ENCODE results near the gene IQGAP1.
A peak's percentile ranks its signal among the peaks of the same experiment; 100 is the strongest.

The IQGAP1 gene

GRCh38 chr15:90354986-90355385, 33.1 kb upstream of the IQGAP1 start:
- ChIA-PET POLR2A (no interaction called here), CTCF (no interaction called here)
- DNase-seq = no peak

DNA sequence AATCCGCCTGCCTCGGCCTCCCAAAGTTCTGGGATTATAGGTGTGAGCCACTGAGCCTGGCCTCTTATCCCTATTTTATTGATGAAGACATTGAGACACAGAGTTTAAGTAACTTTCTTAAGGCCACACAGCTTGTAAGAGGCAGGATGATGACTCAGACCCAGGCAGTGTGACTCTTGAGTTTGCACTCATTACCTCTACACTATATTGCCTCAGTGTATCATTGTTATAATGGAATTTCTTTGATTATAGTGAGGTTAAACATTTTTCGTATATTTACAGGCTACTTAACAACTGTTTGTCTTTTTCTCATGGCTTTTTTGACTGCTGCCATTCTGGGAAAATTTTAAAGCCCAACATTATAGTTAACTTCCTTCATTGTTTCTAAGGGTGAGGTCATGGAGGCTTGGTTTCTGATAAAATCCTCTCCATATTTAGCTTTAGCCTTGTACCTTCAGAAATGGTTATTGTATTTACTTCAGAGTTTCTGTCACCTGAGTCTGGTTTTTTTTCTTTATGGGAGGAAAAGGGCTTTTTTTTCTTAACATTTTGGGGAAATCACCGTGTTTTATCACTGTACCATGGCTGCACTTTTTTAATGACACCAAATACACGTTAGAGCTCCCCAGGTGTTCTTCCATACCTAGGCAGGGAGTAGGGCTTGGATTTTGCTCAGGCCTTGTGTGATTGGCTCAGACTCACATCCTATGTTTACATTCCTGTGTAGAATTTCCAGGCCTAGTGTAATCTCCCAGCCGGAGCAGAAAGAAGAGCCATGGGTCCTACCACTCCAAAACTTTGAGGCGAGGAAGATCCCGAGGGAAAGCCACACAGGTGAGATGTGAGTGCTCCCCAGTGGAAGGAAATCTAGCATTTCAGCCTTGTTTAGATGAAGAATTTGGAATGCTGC, 29.7 kb upstream of the IQGAP1 start:
- H3K4me1 ChIP-seq (ENCODE audit: control extremely low read depth in 1 of 4, control insufficient read depth in 4 of 4, insufficient read depth in 4 of 4, low read length in 3 of 4) = peaks cover 0 to 14% (median 3%) of the 10 kb centered on the region in 4 experiments
- H3K27me3 ChIP-seq (replicated peaks in 2 of 5; ENCODE audit: control insufficient read depth in 4 of 5, insufficient read depth in 5 of 5, low read length in 4 of 5) = peaks cover 0 to 2% (median 0%) of the 10 kb centered on the region in 5 experiments
- ChIA-PET POLR2A (no interaction called here), CTCF (no interaction called here)
- no peak overlapping the region for H3K27ac ChIP-seq (ENCODE audit: insufficient read depth in 1 of 2, low read depth in 1 of 2, low read length in 2 of 2, poor library complexity in 1 of 2, severe bottlenecking in 2 of 2)
- DNase-seq = no peak
- peaks cover 0 to 2% (median 0%) of the 10 kb centered on the region in 4 experiments for H3K36me3 ChIP-seq (ENCODE audit: control insufficient read depth in 4 of 4, insufficient read depth in 4 of 4, low read length in 3 of 4)
- WGBS (ENCODE audit: insufficient coverage) = 100% methylated on average over 3 of the region's 8 CpGs
- H3K9me3 ChIP-seq (ENCODE audit: control extremely low read depth in 1 of 5, control insufficient read depth in 4 of 5, insufficient read depth in 2 of 5, low read depth in 1 of 5, low read length in 4 of 5) = no peaks in the 10 kb centered on the region
- H3K4me3 ChIP-seq (ENCODE audit: control insufficient read depth in 1 of 7, extremely low read depth in 1 of 7, insufficient read depth in 4 of 7, low read depth in 2 of 7, low read length in 6 of 7) = no peak overlapping the region

More at GRCh38 chr15:90354986-90355385, 33.1 kb upstream of the IQGAP1 start:
- H3K27me3 ChIP-seq (replicated peaks in 2 of 5; ENCODE audit: control insufficient read depth in 4 of 5, insufficient read depth in 5 of 5, low read length in 4 of 5) = no peaks in the 10 kb centered on the region
- H3K4me3 ChIP-seq (ENCODE audit: control insufficient read depth in 1 of 7, extremely low read depth in 1 of 7, insufficient read depth in 4 of 7, low read depth in 2 of 7, low read length in 6 of 7) = no peak overlapping the region
- WGBS (ENCODE audit: insufficient coverage) = 100% methylated on average over 2 of the region's 2 CpGs
- H3K9me3 ChIP-seq (ENCODE audit: control extremely low read depth in 1 of 5, control insufficient read depth in 4 of 5, insufficient read depth in 2 of 5, low read depth in 1 of 5, low read length in 4 of 5) = no peaks in the 10 kb centered on the region
- peaks cover 0 to 13% (median 7%) of the 10 kb centered on the region in 4 experiments for H3K4me1 ChIP-seq (ENCODE audit: control extremely low read depth in 1 of 4, control insufficient read depth in 4 of 4, insufficient read depth in 4 of 4, low read length in 3 of 4)
- H3K27ac ChIP-seq (ENCODE audit: insufficient read depth in 1 of 2, low read depth in 1 of 2, low read length in 2 of 2, poor library complexity in 1 of 2, severe bottlenecking in 2 of 2) = no peak overlapping the region
- no peaks in the 10 kb centered on the region for H3K36me3 ChIP-seq (ENCODE audit: control insufficient read depth in 4 of 4, insufficient read depth in 4 of 4, low read length in 3 of 4)

DNA sequence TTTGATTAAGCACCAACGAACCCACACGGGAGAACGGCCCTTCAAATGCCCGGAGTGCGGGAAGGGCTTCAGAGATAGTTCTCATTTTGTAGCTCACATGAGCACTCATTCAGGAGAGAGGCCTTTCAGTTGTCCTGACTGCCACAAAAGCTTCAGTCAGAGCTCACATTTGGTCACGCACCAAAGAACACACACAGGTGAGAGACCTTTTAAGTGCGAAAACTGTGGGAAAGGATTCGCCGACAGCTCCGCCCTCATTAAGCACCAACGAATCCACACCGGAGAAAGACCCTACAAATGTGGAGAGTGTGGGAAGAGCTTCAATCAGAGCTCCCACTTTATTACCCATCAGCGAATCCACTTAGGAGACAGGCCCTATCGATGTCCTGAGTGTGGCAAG, 27.3 kb upstream of the IQGAP1 start:
- ChIA-PET CTCF (interaction anchor here (0.8 to 5.1 kb wide), 20 partner anchors 15 to 127 kb away, joined by 3 to 88 read pairs (median 6); partner anchors contain the start of gene IQGAP1), POLR2A (no interaction called here)
- Histone ChIP-seq H3K36me3 (ENCODE audit: control insufficient read depth in 4 of 4, insufficient read depth in 4 of 4, low read length in 3 of 4) (peaks cover 0 to 2% (median 0%) of the 10 kb centered on the region in 4 experiments), H3K4me1 (ENCODE audit: control extremely low read depth in 1 of 4, control insufficient read depth in 4 of 4, insufficient read depth in 4 of 4, low read length in 3 of 4) (peaks cover 0 to 18% (median 3%) of the 10 kb centered on the region in 4 experiments), H3K27ac (ENCODE audit: insufficient read depth in 1 of 2, low read depth in 1 of 2, low read length in 2 of 2, poor library complexity in 1 of 2, severe bottlenecking in 2 of 2) (no peak overlapping the region), H3K9me3 (ENCODE audit: control extremely low read depth in 1 of 5, control insufficient read depth in 4 of 5, insufficient read depth in 2 of 5, low read depth in 1 of 5, low read length in 4 of 5) (no peaks in the 10 kb centered on the region), H3K4me3 (ENCODE audit: control insufficient read depth in 1 of 7, extremely low read depth in 1 of 7, insufficient read depth in 4 of 7, low read depth in 2 of 7, low read length in 6 of 7) (no peak overlapping the region), H3K27me3 (replicated peaks in 2 of 5; ENCODE audit: control insufficient read depth in 4 of 5, insufficient read depth in 5 of 5, low read length in 4 of 5) (peaks cover 0 to 6% (median 2%) of the 10 kb centered on the region in 5 experiments)
- 98% methylated on average over 8 of the region's 14 CpGs for WGBS (ENCODE audit: insufficient coverage)
- no peak for DNase-seq

DNA sequence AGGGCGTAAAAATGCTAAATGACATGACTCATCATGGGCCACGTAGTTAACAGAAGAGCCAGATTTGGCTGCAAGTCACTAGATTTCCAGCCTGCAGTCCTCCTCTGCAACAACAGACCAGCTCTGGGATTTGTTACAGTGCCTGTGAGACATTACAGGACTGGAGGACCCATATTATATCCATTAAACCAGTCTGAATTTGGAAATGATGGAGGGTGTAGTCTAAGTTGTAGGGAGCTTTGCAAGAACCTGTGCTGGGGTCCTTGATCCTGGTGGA, 25.2 kb upstream of the IQGAP1 start:
- Histone ChIP-seq H3K36me3 (ENCODE audit: control insufficient read depth in 4 of 4, insufficient read depth in 4 of 4, low read length in 3 of 4) (peaks cover 0 to 2% (median 0%) of the 10 kb centered on the region in 4 experiments), H3K9me3 (ENCODE audit: control extremely low read depth in 1 of 5, control insufficient read depth in 4 of 5, insufficient read depth in 2 of 5, low read depth in 1 of 5, low read length in 4 of 5) (no peaks in the 10 kb centered on the region), H3K27ac (ENCODE audit: insufficient read depth in 1 of 2, low read depth in 1 of 2, low read length in 2 of 2, poor library complexity in 1 of 2, severe bottlenecking in 2 of 2) (no peak overlapping the region), H3K4me3 (ENCODE audit: control insufficient read depth in 1 of 7, extremely low read depth in 1 of 7, insufficient read depth in 4 of 7, low read depth in 2 of 7, low read length in 6 of 7) (no peak overlapping the region), H3K4me1 (ENCODE audit: control extremely low read depth in 1 of 4, control insufficient read depth in 4 of 4, insufficient read depth in 4 of 4, low read length in 3 of 4) (peaks cover 0 to 27% (median 5%) of the 10 kb centered on the region in 4 experiments), H3K27me3 (replicated peaks in 2 of 5; ENCODE audit: control insufficient read depth in 4 of 5, insufficient read depth in 5 of 5, low read length in 4 of 5) (peaks cover 0 to 10% (median 4%) of the 10 kb centered on the region in 5 experiments)
- DNase-seq = peak in 1 of 3 donors; percentile 23
- CTCF ChIA-PET = interaction anchor here (0.7 to 5.1 kb wide), 16 partner anchors 12 to 522 kb away, joined by 3 to 88 read pairs (median 4); partner anchors contain the start of gene IQGAP1
- POLR2A ChIA-PET = no interaction called here
- WGBS (ENCODE audit: insufficient coverage) = 100% methylated on average over 2 of the region's 2 CpGs

GRCh38 chr15:90364251-90364650, 23.8 kb upstream of the IQGAP1 start:
- peaks cover 0 to 16% (median 4%) of the 10 kb centered on the region in 5 experiments for H3K27me3 ChIP-seq (replicated peaks in 2 of 5; ENCODE audit: control insufficient read depth in 4 of 5, insufficient read depth in 5 of 5, low read length in 4 of 5)
- H3K4me1 ChIP-seq (ENCODE audit: control extremely low read depth in 1 of 4, control insufficient read depth in 4 of 4, insufficient read depth in 4 of 4, low read length in 3 of 4) = peaks cover 0 to 28% (median 5%) of the 10 kb centered on the region in 4 experiments
- 100% methylated on average over 2 of the region's 4 CpGs for WGBS (ENCODE audit: insufficient coverage)
- H3K4me3 ChIP-seq (ENCODE audit: control insufficient read depth in 1 of 7, extremely low read depth in 1 of 7, insufficient read depth in 4 of 7, low read depth in 2 of 7, low read length in 6 of 7) = no peak overlapping the region
- no peak for DNase-seq
- POLR2A ChIA-PET = no interaction called here
- no peaks in the 10 kb centered on the region for H3K9me3 ChIP-seq (ENCODE audit: control extremely low read depth in 1 of 5, control insufficient read depth in 4 of 5, insufficient read depth in 2 of 5, low read depth in 1 of 5, low read length in 4 of 5)
- CTCF ChIA-PET = interaction anchor here (1.4 to 5.1 kb wide), 2 partner anchors 13 to 116 kb away, joined by 6 to 88 read pairs; no protein-coding TSS in a partner anchor
- no peak overlapping the region for H3K27ac ChIP-seq (ENCODE audit: insufficient read depth in 1 of 2, low read depth in 1 of 2, low read length in 2 of 2, poor library complexity in 1 of 2, severe bottlenecking in 2 of 2)
- H3K36me3 ChIP-seq (ENCODE audit: control insufficient read depth in 4 of 4, insufficient read depth in 4 of 4, low read length in 3 of 4) = peaks cover 0 to 2% (median 0%) of the 10 kb centered on the region in 4 experiments

DNA sequence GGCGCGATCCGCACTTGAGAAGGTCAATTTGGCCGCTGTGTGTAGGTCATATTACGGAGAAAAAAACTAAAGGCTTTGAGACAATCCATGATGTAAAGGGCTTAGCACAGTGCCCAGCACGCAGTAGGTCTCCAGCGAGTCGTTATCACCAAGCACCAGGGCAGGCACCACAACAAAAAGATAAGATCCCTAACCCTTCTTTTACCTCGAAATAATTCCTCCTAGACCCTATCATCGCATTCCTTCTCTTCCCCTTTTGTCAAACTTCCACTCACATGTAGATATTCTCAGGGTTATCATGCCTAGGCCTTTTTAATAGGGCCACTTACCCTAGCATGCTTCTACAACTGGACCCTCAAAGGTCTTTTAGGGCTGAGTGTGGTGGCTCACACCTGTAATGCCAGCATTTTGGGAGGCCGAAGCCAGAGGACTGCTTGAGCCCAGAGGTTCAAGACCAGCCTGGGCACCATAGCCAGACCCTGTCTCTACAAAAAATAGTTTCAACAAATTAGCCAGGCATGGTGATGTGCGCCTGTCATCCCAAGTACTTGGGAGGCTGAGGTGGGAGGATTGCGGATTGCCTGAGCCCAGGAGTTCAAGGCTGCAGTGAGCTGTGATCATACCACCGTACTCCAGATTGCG, 22.5 kb upstream of the IQGAP1 start:
- H3K27me3 ChIP-seq (replicated peaks in 2 of 5; ENCODE audit: control insufficient read depth in 4 of 5, insufficient read depth in 5 of 5, low read length in 4 of 5) = peaks cover 0 to 23% (median 4%) of the 10 kb centered on the region in 5 experiments
- no peak overlapping the region for H3K4me3 ChIP-seq (ENCODE audit: control insufficient read depth in 1 of 7, extremely low read depth in 1 of 7, insufficient read depth in 4 of 7, low read depth in 2 of 7, low read length in 6 of 7)
- WGBS (ENCODE audit: insufficient coverage) = 88% methylated on average over 15 of the region's 15 CpGs
- ChIA-PET POLR2A (no interaction called here), CTCF (interaction anchor here (0.6 to 3.5 kb wide), 3 partner anchors 12 to 177 kb away, joined by 3 to 17 read pairs (median 10); no protein-coding TSS in a partner anchor)
- no peak for DNase-seq
- H3K27ac ChIP-seq (ENCODE audit: insufficient read depth in 1 of 2, low read depth in 1 of 2, low read length in 2 of 2, poor library complexity in 1 of 2, severe bottlenecking in 2 of 2) = no peak overlapping the region
- H3K4me1 ChIP-seq (ENCODE audit: control extremely low read depth in 1 of 4, control insufficient read depth in 4 of 4, insufficient read depth in 4 of 4, low read length in 3 of 4) = peaks cover 0 to 34% (median 5%) of the 10 kb centered on the region in 4 experiments
- H3K9me3 ChIP-seq (ENCODE audit: control extremely low read depth in 1 of 5, control insufficient read depth in 4 of 5, insufficient read depth in 2 of 5, low read depth in 1 of 5, low read length in 4 of 5) = no peaks in the 10 kb centered on the region
- peaks cover 0 to 2% (median 0%) of the 10 kb centered on the region in 4 experiments for H3K36me3 ChIP-seq (ENCODE audit: control insufficient read depth in 4 of 4, insufficient read depth in 4 of 4, low read length in 3 of 4)
